DMS79 (cell line): ENCODE results near the gene PITRM1.
"Not testable (repeated sequence)": the region's sequence is repeated elsewhere in the genome, so short reads cannot be mapped to it uniquely, and the experiment has no call there.

ENCODE experiments used
- DNase-seq: peaks from one replicate; lab custom pipeline; 2025; lab: John Stamatoyannopoulos, UW

PITRM1 gene

GRCh38 chr10:3197348-3198003 is 24.9 kb upstream of the PITRM1 start:
- DNase-seq: no peak

GRCh38 chr10:3196958-3197347 is 24.4 kb upstream of the PITRM1 start:
- no peak for DNase-seq

GRCh38 chr10:3196482-3196881 is 23.9 kb upstream of the PITRM1 start:
- DNase-seq: no peak

- no peak for DNase-seq
These were observed 23.1 kb upstream of the PITRM1 start for GRCh38 chr10:3195726-3196125.

- no peak for DNase-seq
These were observed 22.7 kb upstream of the PITRM1 start for GRCh38 chr10:3195286-3195685.

GRCh38 chr10:3194871-3195270 is 22.3 kb upstream of the PITRM1 start:
- DNase-seq: no peak

- no peak for DNase-seq
These were observed 21.2 kb upstream of the PITRM1 start for GRCh38 chr10:3193751-3194150.

GRCh38 chr10:3192856-3193635 is 20.5 kb upstream of the PITRM1 start:
- no peak for DNase-seq

GRCh38 chr10:3190817-3191216 is 18.2 kb upstream of the PITRM1 start:
- no peak for DNase-seq

- not testable (repeated sequence) for DNase-seq
These were observed 14.6 kb upstream of the PITRM1 start for GRCh38 chr10:3187229-3187628.

- no peak for DNase-seq
These were observed 13.8 kb upstream of the PITRM1 start for GRCh38 chr10:3186368-3186767.

GRCh38 chr10:3185386-3185785 is 12.8 kb upstream of the PITRM1 start:
- no peak for DNase-seq

- no peak for DNase-seq
These were observed 7.9 kb upstream of the PITRM1 start for GRCh38 chr10:3180355-3181025.

- no peak for DNase-seq
These were observed 6.6 kb upstream of the PITRM1 start for GRCh38 chr10:3179174-3179573.

GRCh38 chr10:3178042-3178441 is 5.5 kb upstream of the PITRM1 start:
- no peak for DNase-seq

- DNase-seq: peak; percentile 72
These were observed 743 bp upstream of the PITRM1 start for GRCh38 chr10:3173171-3173878.

- no peak for DNase-seq
These were observed 519 bp downstream of the PITRM1 start for GRCh38 chr10:3172081-3172445.

- DNase-seq: not testable (repeated sequence)
These were observed 1.1 kb downstream of the PITRM1 start for GRCh38 chr10:3171488-3171887.

- DNase-seq: no peak
These were observed 2.9 kb downstream of the PITRM1 start for GRCh38 chr10:3169673-3170072.

- DNase-seq: no peak
These were observed 3.3 kb downstream of the PITRM1 start for GRCh38 chr10:3169271-3169670.

- DNase-seq: no peak
These were observed 4.8 kb downstream of the PITRM1 start for GRCh38 chr10:3167611-3168330.
